ENCODE measurements around the gene R3HDM1.
"Not testable (repeated sequence)": the region's sequence is repeated elsewhere in the genome, so short reads cannot be mapped to it uniquely, and the experiment has no call there.

R3HDM1 gene

GRCh38 chr2:135641156-135642068, 110.1 kb downstream of the R3HDM1 start:
- FAIRE-seq (no peak), DNase-seq (ENCODE audit: low spot score) (no peak)

DNA sequence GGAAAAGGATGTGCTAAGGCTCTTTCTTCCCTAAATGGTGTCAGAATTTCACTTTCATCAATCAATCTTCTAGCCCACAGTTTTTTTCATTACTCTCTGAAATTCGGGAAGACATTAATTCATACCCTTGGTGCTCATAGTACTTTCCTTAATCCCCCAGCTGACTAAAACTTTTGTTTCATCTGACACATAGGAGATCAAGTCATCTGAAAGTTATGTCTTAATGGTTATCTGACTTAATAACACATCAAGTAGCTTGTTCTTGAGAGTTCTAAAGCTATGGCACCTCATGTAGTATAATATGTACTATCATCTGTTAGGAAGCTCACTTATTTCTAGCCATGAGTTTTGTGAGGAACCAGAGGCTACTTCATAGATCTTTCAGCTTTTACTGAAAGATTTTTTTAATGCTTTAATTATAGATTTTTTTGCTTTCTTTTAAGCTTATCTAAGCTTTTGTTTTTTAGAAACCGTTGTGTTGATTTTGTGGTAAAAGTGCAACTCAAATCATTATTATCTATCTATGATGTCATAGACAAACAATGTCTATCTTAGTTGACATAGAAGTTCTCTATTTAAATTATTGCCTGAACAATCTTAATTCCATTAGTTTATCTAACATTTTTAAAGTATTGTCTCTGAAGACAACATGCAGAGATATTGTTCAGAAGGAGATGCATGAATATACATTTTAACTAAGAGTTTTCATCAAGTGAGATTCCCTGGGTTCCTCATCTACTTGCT, 116.7 kb downstream of the R3HDM1 start:
- no peak for FAIRE-seq
- no peak for DNase-seq (ENCODE audit: low spot score)

- no peak for FAIRE-seq
- DNase-seq (ENCODE audit: low spot score): peak; percentile 14
Measured at GRCh38 chr2:135650721-135651120, 119.4 kb downstream of the R3HDM1 start.

- no peak for FAIRE-seq
- DNase-seq (ENCODE audit: low spot score): no peak
Measured at GRCh38 chr2:135651717-135652116, 120.4 kb downstream of the R3HDM1 start.

GRCh38 chr2:135654239-135654638, 123.0 kb downstream of the R3HDM1 start:
- DNase-seq (ENCODE audit: low spot score); FAIRE-seq: not testable (repeated sequence)

DNA sequence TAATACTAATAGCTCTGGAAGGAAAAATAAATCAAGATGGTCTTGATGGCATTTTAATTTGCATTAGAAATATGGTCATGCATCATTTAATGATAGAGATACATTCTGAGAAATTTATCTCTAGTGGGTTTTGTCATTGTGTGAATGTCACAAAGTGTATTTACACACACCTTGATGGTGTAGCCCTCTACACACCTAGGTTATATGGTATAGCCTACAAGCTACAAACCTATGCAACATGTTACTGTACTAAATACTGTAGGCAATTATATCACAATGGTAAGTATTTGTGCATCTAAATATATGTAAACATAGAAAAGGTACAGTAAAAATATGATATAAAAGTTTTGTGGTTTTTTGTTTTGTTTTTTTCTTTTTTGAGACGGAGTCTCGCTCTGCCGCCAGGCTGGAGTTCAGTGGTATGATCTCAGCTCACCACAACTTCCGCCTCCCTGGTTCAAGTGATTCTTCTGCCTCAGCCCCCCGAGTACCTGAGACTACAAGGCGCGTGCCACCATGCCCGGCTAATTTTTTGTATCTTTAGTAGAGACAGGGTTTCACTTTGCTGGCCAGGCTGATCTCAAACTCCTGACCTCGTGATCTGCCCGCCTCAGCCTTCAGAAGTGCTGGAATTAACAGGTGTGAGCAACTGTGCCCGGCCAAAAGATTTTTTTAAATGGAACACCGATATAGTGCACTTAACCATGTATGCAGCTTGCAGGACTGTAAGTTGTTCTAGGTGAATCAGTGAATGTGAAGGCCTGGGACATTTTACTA, 126.7 kb downstream of the R3HDM1 start:
- FAIRE-seq: no peak
- no peak for DNase-seq (ENCODE audit: low spot score)

GRCh38 chr2:135662088-135662487, 130.8 kb downstream of the R3HDM1 start:
- DNase-seq (ENCODE audit: low spot score) (no peak), FAIRE-seq (no peak)

DNA sequence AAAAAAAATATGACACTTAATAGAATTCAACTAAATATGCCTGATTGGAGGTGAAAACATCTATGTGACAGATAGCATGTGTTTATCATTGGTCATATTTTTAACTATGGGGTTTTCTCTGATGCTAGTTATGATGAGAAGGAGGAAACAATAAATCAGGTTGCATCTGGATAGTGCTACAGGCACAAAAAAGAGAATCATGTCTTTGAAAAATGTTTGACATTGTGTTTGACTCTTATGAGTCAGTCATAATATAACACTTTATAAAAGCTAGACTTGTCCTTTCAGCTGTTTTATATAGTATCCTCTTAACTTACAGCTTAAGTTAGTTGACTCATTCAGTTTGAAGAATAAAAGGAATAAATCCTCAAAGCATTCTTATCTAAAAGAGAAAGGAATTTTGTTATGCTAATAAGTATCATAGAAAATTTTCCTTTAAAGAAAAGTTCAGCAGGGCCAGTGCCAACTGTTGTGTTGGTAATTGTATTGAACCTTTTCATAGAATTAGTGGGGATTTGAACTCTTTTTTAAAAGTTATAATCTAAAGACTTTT, 131.9 kb downstream of the R3HDM1 start:
- DNase-seq (ENCODE audit: low spot score) (no peak), FAIRE-seq (no peak)

DNA sequence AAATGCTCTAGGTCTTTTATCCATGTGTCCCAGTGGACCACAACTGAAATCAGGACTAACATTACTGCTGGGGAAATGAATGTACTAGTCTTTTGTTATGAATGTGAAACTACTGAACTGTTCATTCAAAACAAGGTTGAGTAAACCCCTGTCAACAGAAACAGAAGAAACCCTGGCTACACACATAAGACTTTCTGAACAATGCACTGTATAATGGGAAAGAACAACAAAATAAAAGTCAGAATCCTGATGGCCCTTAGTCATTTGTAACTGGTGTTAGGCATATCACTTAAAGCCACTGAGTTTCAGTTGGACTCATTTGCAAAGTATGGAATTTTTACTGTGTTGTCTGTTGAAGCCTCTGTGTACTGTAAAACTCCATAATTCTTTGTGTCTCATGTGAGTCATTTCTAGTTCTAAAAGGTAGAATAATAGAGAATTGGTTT, 133.4 kb downstream of the R3HDM1 start:
- no peak for FAIRE-seq
- DNase-seq (ENCODE audit: low spot score): no peak

DNA sequence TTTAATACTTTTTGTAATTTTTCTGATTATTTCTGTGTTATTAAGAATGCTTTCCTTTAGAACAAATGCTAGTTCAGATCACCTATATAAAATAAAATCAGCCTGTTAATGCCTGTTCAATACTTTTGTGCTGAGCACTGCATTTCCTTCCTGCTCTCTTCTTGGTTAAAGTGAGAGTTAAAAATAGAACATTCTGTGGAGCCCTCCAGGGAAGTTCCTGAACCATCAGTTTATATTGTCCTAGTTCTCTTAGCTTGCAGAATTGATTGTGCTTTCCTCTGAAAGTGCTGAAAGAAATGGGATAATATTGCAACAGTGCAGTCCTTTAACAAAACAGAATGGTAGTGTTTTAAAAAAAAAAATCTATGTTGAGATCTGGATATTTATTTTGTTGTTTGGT, 135.8 kb downstream of the R3HDM1 start:
- FAIRE-seq (no peak), DNase-seq (ENCODE audit: low spot score) (no peak)

GRCh38 chr2:135674453-135674852, 143.2 kb downstream of the R3HDM1 start:
- no peak for FAIRE-seq
- DNase-seq (ENCODE audit: low spot score): no peak

DNA sequence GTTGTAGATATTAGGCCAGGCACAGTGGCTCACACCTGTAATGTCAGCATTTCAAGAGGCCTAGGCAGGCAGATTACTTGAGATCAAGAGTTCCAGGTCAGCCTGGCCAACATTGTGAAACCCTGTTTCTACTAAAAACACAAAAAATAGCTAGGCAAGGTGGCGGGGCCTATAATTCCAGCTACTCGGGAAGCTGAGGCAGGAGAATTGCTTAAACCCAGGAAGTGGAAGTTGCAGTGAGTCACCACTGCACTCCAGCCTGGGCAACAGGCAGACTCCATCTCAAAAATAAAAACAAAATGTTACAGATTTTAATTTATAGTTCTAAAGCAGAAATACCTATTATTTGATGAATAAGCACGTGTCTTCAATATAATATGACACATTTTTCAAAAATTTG, 144.7 kb downstream of the R3HDM1 start:
- DNase-seq (ENCODE audit: low spot score) (no peak), FAIRE-seq (no peak)

DNA sequence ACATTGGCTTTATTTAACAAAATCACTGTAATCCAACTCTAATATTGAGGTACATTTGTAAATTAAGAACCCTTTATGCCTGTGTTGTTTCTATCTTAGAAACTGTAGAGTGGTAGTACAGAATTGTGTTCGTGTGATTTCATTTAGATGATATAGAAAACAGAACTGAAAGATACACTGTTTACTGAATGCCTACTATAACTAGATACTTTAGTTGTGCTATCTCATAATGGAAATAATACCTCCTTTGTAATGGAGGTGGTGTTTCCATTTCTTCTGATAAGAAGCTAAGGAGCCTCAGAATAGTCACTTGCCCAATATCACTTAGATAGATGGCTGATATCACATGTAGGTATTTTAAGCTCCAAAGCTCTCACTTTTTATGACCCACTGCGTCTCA, 147.8 kb downstream of the R3HDM1 start:
- FAIRE-seq (no peak), DNase-seq (ENCODE audit: low spot score) (no peak)

DNA sequence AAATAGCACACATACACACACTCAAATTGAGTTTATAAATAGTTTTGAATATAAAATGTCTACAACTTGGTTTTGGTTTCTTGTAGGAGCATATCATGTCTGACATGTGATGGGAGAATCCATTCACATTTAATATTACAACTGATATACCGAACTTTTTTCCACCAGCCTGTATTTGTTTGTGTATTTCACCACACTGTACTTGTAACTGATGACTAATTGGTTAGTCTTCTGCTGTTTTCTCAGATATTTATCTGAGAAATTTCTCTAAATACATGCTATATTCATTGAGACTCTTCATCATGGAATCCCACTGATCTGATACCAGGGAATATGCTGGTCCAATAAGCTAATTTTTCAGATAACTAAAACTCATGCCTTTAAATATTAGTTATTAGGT, 154.1 kb downstream of the R3HDM1 start:
- DNase-seq (ENCODE audit: low spot score): no peak
- no peak for FAIRE-seq

GRCh38 chr2:135688978-135689377, 157.7 kb downstream of the R3HDM1 start:
- FAIRE-seq (no peak), DNase-seq (ENCODE audit: low spot score) (no peak)

DNA sequence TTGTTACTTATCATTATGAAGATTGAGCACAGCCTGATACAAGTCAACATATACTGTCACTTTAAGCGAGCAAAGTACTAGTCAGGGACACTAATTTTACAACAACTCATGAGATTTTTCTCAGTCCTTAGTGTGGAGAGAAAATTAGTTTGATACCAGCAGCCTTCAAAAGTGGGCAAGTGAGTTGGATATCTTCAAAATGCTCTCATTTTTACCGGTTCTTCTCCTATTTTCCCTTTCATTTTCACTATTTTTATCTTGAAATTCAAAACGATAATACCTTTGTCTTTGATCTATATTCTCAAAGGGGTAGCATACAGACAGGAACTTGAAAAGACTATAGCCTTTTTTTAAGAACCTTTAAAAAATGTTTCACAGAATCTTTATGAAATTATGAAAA, 158.4 kb downstream of the R3HDM1 start:
- DNase-seq (ENCODE audit: low spot score) (no peak), FAIRE-seq (no peak)

GRCh38 chr2:135694711-135695110, 163.4 kb downstream of the R3HDM1 start:
- DNase-seq (ENCODE audit: low spot score) (no peak), FAIRE-seq (no peak)

DNA sequence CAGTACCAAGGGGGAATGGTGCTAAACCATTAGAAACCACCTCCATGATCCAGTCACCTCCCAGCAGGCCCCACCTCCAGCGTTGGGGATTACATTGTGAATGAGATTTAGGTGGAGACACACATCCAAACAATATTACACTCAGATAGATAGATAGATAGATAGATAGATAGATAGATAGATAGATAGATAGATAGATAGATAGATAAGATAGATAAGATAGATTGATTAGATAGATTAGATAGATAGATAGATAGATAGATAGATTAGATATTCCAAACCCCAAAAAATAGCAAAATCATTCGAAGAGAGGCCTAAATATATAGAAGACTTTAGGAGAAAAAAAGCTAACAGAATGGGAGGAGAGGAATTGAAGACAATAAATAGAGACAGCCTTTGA, 167.6 kb downstream of the R3HDM1 start:
- DNase-seq (ENCODE audit: low spot score) (no peak), FAIRE-seq (no peak)

DNA sequence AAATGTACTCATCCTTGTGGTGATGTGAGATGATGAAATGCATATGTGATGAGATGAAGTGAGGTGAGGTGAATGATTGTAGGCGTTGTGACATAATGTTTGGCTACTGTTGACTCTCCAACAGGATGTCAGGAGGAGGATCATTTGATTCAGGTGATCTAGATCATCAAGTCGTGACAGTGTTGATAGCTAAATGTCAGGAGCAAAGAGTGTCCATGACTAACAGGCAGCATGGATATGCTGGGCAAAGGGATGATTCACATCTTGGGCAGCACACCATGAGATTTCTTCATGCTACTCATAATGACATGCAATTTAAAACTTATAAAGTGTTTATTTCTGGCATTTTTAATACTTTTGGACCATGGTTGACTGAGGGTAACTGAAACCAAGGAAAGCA, 170.2 kb downstream of the R3HDM1 start:
- DNase-seq (ENCODE audit: low spot score) (no peak), FAIRE-seq (peak; percentile 37)

- no peak for DNase-seq (ENCODE audit: low spot score)
- no peak for FAIRE-seq
Measured at GRCh38 chr2:135703300-135703699, 172.0 kb downstream of the R3HDM1 start.

DNA sequence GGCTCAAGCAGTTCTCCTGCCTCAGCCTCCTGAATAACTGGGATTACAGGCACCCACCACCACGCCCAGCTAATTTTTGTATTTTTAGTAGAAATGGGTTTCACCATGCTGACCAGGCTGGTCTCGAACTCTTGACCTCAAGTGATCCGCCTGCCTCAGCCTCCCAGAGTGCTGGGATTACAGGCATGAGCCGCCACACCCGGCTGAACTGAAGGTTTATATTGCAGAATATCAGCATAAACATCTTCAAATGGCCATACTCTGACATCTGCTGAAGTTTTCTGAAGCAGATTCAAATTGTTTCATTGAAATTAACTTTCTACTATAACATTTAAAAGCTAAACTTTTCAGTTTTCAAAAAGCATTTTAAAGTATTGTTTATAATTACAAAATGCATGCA, 172.8 kb downstream of the R3HDM1 start:
- FAIRE-seq; DNase-seq (ENCODE audit: low spot score): not testable (repeated sequence)
